GM18511 (cell line): ENCODE data around the gene DIS3L2.
"Not testable (repeated sequence)": the region's sequence is repeated elsewhere in the genome, so short reads cannot be mapped to it uniquely, and the experiment has no call there.

Source experiments
- ATAC-seq: cut with Tn5 transposase; IDR thresholded peaks from one replicate; pipeline ENCODE4 v1.9.1; 2021; ENCODE audit warnings: mild to moderate bottlenecking, moderate library complexity; ENCODE audit not compliant: unreplicated experiment

Gene DIS3L2

DNA sequence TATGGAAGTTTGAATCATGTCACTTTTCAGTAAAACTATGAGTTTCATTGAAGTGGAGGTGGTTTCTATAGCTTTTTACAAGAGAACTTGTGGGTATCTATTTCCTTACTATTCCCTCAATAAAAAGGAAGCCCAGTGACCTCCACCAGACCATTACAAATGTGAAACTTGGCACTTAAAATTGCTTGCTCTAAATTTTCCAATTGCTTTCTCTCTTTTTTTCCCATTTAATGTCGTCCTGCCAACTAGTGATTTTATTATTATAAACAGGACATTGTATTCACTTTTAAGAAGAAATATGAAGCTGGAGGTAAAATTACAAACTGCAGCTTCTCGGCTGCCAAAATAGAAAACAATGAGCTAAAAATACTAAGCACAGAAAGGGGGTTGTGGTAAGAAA, 208.9 kb downstream of the DIS3L2 start:
- ATAC-seq, result no peak

DNA sequence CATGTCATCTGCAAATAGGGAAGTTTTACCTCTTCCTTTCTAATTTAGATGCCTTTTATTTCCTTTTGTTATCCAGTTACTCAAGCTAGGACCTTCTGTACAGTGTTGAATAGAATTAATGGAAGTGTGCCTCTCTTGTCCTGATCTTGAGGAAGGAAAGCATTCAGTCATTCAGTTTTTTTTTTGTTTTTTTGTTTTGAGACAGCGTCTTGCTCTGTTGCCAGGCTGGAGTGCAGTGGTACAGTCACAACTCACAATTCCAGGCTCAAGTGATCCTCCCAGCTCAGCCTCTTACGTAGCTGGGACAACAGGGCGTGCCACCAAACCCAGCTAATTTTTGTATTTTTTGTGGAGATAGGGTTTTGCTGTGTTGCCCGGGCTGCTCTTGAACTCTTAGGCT, 213.1 kb downstream of the DIS3L2 start:
- ATAC-seq, result no peak

- not testable (repeated sequence) for ATAC-seq
Measured at GRCh38 chr2:232176587-232176986, 215.1 kb downstream of the DIS3L2 start.

DNA sequence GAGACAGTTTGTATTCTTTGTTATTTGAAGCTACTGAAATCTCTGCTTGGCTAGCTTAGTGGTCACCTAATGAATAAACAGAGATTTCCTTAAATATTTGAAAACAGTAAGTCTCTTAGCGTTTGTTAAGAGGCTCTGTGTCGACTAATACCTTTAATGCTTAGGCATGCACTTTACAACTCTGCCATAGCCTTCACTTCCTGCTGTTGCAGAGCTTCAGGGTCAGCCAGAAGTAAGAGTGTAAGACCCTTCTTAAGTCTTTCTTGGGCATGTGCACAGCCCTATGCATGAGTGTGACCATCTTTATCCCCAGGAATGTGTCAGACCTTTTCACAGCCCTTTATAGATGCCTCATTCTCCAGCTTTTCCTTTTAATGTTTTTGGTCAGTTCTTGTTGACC, 221.8 kb downstream of the DIS3L2 start:
- ATAC-seq, result no peak

DNA sequence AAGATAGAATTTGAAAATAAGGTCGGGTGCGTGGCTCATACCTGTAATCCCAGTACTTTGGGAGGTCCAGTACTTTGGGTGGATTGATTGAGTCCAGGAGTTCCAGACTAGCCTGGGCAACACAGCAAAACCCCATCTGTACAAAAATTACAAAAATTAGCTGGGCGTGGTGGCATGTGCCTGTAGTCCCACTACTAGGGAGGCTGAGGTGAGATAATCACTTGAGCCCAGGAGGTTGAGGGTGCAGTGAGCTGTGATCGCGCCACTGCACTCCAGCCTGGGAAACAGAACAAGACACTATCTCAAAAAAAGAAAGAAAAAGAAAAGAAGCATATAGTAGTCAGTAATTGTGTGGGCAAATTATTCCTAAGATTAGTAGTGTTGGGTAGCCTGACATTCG, 222.8 kb downstream of the DIS3L2 start:
- ATAC-seq, result no peak

- no peak for ATAC-seq
Measured at GRCh38 chr2:232190796-232191195, 229.3 kb downstream of the DIS3L2 start.

DNA sequence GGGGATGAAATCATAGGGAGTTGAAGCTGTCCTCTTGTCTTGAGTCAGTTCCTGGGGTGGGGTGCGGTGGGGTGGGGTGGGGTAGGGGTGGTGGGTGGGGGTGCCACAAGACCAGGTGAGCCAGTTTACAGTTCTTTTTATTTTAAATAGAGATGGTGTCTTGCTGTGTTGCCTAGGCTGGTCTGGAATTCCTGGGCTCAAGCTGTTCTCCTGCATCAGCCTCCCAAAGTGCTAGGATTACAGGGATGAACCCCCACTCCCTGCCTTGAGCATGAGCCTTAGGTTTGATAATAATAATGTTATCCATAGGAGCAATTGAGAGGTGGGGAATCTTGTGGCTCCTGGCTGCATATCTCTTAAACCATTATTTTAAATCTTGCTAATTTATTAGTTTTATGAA, 234.0 kb downstream of the DIS3L2 start:
- no peak for ATAC-seq

DNA sequence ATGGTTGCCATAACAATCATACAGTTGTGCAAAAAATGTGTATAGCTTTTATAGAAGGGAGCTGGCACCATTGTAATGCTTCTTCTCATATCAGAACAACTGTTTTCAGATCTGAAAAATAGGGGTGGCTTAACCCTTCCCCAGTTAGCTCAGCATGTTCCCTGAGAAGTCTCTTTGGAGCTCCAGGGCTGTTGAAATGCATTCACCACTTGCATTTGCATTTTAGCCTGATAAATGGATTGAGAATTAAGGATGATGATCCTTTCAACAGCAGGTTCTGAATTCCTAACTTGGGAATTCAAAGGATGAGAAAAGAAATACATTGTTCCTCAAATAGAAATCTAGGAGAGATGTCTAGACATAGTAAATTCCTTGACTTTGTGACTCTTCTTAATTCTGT, 235.3 kb downstream of the DIS3L2 start:
- no peak for ATAC-seq

DNA sequence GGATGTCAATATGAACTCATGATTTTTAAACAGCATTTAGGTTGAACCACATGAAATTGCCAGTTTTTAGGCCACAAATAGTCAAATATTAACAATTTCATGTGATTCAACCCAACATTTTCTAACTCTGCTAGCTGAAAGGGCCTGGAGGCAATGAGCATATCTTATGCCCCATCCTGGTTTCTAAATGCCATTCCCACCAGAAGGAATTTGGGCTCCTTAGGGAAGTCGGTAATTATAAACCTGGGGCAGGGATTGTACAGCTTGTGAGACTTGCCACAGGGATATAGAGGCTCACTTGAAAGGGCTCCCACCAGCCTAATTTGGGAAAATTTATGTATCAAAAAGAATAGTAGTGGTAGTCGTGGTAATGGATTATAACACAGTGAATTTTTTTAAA, 238.7 kb downstream of the DIS3L2 start:
- no peak for ATAC-seq

DNA sequence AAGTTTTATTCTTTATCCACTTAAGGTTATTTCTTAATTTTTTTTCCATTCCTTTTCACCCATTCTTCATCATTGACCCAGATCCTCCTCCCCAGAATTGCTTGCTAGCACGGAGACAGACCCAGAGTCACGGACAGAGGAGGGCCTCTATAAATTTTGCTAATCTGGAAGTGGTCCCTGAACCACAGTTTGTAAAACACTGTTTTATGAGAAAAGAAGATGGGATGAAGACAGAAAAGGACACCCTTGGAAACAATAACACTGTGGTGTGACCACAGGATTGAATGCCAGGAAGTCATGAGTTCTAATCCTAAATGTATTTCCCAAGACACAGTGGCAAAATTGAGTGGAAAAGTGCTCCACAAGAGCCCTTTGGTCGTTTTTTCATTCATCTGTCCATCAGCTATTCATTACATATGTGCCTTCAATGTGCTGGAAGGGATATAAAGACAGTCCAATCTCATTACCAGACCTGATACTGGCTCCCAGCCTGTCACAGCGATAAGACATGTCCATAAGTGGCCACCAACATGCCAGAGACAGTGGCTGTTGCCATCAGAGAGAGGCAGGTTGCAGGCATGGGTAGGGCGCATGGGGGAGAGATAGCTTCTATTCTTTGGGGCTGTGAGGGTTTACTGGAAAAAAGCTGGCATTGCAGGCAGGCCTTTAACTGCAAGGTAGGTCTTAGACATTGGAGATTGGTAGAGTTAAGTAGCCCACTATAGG, 241.8 kb downstream of the DIS3L2 start:
- ATAC-seq, result no peak

DNA sequence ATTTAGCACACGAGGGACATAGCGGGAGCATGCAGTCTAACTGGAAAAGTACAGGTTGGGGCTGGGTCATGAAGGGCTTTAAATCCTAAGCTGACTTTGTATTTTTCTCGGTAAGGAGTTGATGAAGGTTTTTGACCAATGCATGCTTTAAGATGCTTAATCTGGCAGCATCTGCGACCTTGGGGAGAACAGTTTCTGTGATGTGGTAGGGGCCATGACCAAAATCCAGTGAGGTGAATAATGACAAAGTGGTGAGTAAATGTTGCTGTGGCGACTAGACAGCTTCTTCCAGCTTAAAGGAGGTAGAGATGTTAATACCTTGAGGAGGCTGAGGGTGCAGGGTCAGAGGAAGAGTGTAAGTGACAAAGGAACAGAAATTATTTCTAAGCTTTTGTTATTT, 242.4 kb downstream of the DIS3L2 start:
- ATAC-seq, result no peak

GRCh38 chr2:232204457-232204931, 243.0 kb downstream of the DIS3L2 start:
- ATAC-seq, result no peak

DNA sequence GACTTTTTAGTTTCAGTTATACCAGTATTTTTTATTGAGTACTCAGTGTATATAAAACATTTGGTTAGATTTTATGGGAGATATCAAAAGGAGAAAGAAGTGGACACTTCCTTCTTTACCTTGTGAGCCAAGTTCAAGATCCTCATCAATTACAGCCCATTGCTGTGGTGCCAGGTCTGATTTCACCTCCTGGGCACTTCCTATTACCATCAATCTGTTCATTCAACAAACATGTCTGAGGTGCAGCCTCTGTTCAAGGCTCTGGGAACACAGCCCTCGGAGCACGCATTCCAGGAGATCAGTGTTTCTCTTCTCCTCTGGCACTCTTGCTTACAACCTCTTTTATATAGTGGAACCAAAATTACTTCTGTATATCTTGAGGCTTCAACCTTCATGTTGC, 245.7 kb downstream of the DIS3L2 start:
- ATAC-seq, result no peak

GRCh38 chr2:232210306-232210705, 248.8 kb downstream of the DIS3L2 start:
- no peak for ATAC-seq

- ATAC-seq, result peak; percentile 65
Measured at GRCh38 chr2:232211743-232212686, 250.5 kb downstream of the DIS3L2 start.

GRCh38 chr2:232213176-232213575, 251.7 kb downstream of the DIS3L2 start:
- ATAC-seq, result no peak

DNA sequence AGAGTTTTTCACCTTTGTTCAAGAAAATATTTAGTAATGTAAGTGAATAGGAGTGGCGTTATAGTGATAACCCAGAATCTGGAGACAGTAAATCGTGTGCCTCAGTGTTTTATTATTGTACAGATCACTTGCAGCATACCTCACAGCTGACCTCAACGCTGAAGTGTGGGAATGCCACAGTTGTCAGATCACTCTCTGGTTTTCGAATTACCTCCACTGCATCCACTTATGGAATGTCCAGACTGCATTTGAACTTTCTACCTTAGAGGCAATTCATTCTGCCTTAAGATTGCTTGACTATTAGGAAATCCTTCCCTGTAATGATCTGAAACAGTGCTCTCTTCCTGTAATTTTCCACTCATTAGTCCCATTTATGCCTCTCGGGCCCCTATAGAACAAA, 252.5 kb downstream of the DIS3L2 start:
- no peak for ATAC-seq

DNA sequence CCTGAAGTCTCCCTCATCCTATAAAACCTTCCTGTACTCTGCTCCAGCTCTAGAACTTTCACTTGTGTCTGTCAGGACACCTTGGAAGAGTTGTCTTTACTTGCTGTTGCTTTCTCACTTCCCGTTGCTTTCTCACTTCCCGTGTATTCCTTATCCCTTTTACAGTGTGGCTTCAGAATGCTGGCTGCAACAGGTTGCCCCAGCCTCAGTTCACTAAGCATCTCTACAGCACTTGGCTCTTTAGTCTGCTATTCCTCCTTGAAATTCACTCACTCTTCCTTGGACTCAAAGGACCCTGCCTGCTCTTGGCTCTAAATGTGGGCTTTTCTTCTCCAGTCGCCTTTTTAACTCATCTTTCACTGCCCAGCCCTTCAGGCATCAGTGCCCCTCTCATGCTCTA, 254.5 kb downstream of the DIS3L2 start:
- no peak for ATAC-seq

DNA sequence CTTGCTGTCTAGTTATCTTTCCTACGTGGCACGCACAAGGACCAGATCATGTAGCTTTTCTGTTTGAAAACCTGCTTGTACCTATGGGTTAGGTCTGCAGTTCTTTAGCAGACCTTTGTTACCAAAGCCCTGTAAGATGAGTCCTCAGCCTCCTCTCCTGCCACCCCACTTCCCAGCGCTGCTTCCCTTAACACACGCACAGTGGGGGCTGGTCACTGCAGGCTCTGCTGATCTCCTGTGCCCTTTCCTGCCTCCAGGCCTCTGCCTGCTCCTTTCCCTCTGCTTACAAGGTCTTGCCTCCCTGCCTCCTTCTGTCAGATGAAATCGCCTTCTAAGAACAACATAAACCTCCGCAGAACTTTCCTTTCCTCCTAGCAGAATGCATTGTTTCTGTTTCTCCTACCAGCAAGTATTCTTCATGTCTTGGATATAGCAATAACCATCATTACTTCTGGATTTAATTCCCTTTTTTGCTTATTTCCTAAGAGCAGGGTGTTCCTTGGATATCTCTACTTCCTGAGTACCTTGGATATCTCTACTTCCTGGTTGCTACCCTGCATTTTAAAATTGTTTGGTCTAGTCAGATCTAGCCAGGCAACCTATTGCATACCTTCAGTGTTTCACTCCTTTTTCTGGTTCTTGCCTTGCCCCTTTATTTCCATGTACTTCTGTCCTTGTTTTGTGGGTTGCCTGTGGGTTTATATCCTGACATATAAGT, 257.4 kb downstream of the DIS3L2 start:
- no peak for ATAC-seq

DNA sequence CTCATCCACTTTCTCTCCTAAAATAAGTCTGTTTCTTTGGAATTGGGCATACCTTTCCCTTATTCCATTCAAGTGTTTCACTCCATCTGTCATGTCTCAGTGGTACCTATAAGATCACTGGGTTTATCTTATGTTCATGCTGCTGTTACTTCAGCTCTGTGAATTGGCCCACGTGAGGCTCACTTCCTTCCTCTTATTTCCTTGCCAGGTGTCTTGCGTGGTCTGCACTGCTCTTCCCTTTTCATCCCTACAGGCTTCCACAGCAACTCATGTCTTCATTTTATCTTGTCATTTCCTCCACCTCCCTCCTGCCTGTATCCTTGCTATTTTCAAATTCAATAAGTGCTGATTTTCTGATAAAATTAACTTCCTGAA, 258.0 kb downstream of the DIS3L2 start:
- ATAC-seq, result no peak

GRCh38 chr2:232219932-232220331, 258.4 kb downstream of the DIS3L2 start:
- ATAC-seq, result no peak
